Activated CD4-positive, alpha-beta T cell treated with anti-CD3 and anti-CD28 coated beads, Interleukin-2, amount 10 ng/mL, durations not matched to agents 24 days and 14 days (primary cell): ENCODE results near the gene DLL4. TPM values are rescaled to one million over a fixed set of nuclear protein-coding genes. Genes with fewer than 3 reads are reported as not detected.

Experiments
- DNase-seq: peaks from one replicate; pipeline ENCODE4 v3.0.0; 2022
- H3K27ac Mint-ChIP-seq: one replicate; pipeline ENCODE4 v1.8.0; 2022; ENCODE audit warnings: mild to moderate bottlenecking, mixed read lengths
- H3K27me3 Mint-ChIP-seq: one replicate; pipeline ENCODE4 v1.8.0; 2022; ENCODE audit warnings: mixed read lengths
- H3K36me3 Mint-ChIP-seq: one replicate; pipeline ENCODE4 v1.8.0; 2022; ENCODE audit warnings: low read depth, mild to moderate bottlenecking, mixed read lengths
- H3K4me1 Mint-ChIP-seq: one replicate; pipeline ENCODE4 v1.8.0; 2021; ENCODE audit warnings: mixed read lengths
- H3K4me3 Mint-ChIP-seq: one replicate; pipeline ENCODE4 v1.8.0; 2022; ENCODE audit warnings: mild to moderate bottlenecking, moderate library complexity, mixed read lengths
- H3K9me3 Mint-ChIP-seq: one replicate; pipeline ENCODE4 v1.8.0; 2021; ENCODE audit warnings: mixed read lengths
- intact Hi-C: fragments of 100-400 bp; cut with micrococcal nuclease; formaldehyde crosslinking; loops from one replicate; pipeline ENCODE4 v1.15.1; 2023
- total RNA-seq: library from RNA; stranded (reverse); gene quantifications from 2 replicates; pipeline ENCODE4 v1.2.3, GENCODE V29; 2022

The DLL4 gene
- total RNA-seq, 1 donor from 2014 or later: not detected

DNA sequence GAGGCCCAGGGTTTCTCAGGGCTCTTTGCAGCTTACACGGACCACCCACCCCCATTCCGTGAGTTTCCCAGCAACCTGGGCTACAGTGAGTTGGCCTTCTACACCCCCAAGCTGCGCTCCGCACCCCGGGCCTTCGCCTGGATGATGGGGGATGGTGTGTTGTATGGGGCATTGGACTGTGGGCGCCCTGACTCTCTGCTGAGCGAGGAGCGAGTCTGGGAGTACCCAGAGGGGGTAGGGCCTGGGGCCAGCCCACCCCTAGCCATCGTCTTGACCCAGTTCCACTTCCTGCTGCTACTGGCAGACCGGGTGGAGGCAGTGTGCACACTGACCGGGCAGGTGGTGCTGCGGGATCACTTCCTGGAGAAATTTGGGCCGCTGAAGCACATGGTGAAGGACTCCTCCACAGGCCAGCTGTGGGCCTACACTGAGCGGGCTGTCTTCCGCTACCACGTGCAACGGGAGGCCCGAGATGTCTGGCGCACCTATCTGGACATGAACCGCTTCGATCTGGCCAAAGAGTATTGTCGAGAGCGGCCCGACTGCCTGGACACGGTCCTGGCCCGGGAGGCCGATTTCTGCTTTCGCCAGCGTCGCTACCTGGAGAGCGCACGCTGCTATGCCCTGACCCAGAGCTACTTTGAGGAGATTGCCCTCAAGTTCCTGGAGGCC is 29.5 kb upstream of the DLL4 start:
- peaks cover 34% of the 10 kb centered on the region for H3K36me3 Mint-ChIP-seq

DNA sequence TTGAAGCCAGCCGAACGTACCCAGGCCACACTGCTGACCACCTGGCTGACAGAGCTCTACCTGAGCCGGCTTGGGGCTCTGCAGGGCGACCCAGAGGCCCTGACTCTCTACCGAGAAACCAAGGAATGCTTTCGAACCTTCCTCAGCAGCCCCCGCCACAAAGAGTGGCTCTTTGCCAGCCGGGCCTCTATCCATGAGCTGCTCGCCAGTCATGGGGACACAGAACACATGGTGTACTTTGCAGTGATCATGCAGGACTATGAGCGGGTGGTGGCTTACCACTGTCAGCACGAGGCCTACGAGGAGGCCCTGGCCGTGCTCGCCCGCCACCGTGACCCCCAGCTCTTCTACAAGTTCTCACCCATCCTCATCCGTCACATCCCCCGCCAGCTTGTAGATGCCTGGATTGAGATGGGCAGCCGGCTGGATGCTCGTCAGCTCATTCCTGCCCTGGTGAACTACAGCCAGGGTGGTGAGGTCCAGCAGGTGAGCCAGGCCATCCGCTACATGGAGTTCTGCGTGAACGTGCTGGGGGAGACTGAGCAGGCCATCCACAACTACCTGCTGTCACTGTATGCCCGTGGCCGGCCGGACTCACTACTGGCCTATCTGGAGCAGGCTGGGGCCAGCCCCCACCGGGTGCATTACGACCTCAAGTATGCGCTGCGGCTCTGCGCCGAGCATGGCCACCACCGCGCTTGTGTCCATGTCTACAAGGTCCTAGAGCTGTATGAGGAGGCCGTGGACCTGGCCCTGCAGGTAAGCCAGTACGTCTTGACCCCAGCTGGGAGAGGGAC is 28.7 kb upstream of the DLL4 start:
- H3K4me1 Mint-ChIP-seq: peaks cover 21% of the 10 kb centered on the region
- H3K4me3 Mint-ChIP-seq: no peak overlapping the region
- H3K27me3 Mint-ChIP-seq: no peaks in the 10 kb centered on the region
- DNase-seq: no peak
- peaks cover 34% of the 10 kb centered on the region for H3K36me3 Mint-ChIP-seq
- H3K27ac Mint-ChIP-seq: no peak overlapping the region
- intact Hi-C loops: loop anchor here (10.0 kb wide), 1 partner anchor 214 kb away; the partner anchor contains the start of gene INO80
- no peaks in the 10 kb centered on the region for H3K9me3 Mint-ChIP-seq

More for the DNA sequence above, 29.5 kb upstream of the DLL4 start:
- Mint-ChIP-seq H3K4me3 (no peak overlapping the region), H3K4me1 (peaks cover 27% of the 10 kb centered on the region), H3K27ac (no peak overlapping the region), H3K9me3 (no peaks in the 10 kb centered on the region), H3K27me3 (no peaks in the 10 kb centered on the region)
- intact Hi-C loops: loop anchor here (10.0 kb wide), 1 partner anchor 215 kb away; the partner anchor contains the start of gene INO80
- no peak for DNase-seq

DNA sequence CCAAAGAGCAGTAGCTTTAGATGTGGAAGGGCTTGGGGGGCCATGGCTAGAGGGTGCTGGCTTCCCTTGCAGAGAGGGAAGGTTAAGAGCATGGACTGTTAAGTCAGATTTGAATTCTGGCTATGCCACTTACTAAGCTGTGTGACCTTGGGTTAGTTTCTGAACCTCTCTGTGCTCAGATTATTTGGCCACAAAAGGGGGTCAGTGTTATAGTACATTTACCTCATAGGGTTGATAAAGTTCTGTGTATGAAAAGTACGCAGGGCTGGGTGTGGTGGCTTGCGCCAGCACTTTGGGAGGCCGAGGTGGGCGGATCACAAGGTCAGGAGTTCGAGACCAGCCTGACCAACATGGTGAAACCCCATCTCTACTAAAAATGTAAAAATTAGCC is 28.1 kb upstream of the DLL4 start:
- Mint-ChIP-seq H3K9me3 (no peaks in the 10 kb centered on the region), H3K4me1 (peaks cover 16% of the 10 kb centered on the region), H3K27ac (no peak overlapping the region), H3K27me3 (no peaks in the 10 kb centered on the region), H3K4me3 (no peak overlapping the region), H3K36me3 (peaks cover 32% of the 10 kb centered on the region)
- intact Hi-C loops: loop anchor here (10.0 kb wide), 1 partner anchor 214 kb away; the partner anchor contains the start of gene INO80
- no peak for DNase-seq

DNA sequence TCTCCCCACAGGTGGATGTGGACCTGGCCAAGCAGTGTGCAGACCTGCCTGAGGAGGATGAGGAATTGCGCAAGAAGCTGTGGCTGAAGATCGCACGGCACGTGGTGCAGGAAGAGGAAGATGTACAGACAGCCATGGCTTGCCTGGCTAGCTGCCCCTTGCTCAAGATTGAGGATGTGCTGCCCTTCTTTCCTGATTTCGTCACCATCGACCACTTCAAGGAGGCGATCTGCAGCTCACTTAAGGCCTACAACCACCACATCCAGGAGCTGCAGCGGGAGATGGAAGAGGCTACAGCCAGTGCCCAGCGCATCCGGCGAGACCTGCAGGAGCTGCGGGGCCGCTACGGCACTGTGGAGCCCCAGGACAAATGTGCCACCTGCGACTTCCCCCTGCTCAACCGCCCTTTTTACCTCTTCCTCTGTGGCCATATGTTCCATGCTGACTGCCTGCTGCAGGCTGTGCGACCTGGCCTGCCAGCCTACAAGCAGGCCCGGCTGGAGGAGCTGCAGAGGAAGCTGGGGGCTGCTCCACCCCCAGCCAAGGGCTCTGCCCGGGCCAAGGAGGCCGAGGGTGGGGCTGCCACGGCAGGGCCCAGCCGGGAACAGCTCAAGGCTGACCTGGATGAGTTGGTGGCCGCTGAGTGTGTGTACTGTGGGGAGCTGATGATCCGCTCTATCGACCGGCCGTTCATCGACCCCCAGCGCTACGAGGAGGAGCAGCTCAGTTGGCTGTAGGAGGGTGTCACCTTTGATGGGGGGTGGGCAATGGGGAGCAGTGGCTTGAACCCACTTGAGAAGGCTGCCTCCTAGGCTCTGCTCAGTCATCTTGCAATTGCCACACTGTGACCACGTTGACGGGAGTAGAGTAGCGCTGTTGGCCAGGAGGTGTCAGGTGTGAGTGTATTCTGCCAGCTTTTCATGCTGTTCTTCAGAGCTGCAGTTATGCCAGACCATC is 26.3 kb upstream of the DLL4 start:
- Mint-ChIP-seq H3K4me1 (peaks cover 21% of the 10 kb centered on the region), H3K27ac (peak overlapping the region; percentile 36), H3K36me3 (peaks cover 26% of the 10 kb centered on the region), H3K9me3 (no peaks in the 10 kb centered on the region), H3K27me3 (no peaks in the 10 kb centered on the region), H3K4me3 (no peak overlapping the region)
- no peak for DNase-seq
- intact Hi-C loops: loop anchor here (10.0 kb wide), 1 partner anchor 212 kb away; the partner anchor contains the start of gene INO80

DNA sequence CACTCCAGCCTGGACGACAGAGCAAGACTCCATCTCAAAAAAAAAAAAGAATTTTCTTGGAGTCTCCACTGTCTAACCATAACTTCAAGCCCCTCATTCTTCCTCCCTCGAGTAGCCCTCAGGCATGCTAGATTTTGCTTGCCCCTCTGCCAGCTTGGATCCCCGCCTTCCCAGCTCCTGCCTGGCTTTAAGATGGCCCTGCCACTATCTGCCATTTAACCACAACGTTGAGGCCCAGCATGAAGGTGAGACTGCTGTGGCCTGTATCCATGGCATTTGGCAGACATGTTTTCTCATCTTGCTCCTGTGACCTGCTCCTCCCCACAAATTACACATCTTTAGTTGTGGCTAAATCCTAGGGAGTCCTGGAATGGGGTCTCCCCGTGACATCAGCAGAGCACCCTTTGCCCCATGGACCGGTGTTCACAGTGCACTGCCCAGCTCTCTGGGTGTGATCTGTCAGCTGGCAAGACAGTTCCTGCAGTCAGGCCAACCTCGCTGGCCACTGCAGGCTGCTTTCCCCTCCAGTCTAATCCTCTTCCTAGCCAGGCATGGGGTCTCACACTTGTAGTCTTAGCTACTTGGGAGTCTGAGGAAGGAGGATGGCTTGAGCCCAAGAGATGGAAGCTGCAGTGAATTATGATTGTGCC is 24.5 kb upstream of the DLL4 start:
- no peak for DNase-seq
- Mint-ChIP-seq H3K36me3 (peaks cover 23% of the 10 kb centered on the region), H3K4me3 (no peak overlapping the region), H3K27ac (no peak overlapping the region), H3K9me3 (no peaks in the 10 kb centered on the region), H3K4me1 (peaks cover 21% of the 10 kb centered on the region), H3K27me3 (no peaks in the 10 kb centered on the region)
- intact Hi-C loops: loop anchor here (1.0 to 10.0 kb wide), 4 partner anchors 24 to 280 kb away; partner anchors contain the start of gene INO80

DNA sequence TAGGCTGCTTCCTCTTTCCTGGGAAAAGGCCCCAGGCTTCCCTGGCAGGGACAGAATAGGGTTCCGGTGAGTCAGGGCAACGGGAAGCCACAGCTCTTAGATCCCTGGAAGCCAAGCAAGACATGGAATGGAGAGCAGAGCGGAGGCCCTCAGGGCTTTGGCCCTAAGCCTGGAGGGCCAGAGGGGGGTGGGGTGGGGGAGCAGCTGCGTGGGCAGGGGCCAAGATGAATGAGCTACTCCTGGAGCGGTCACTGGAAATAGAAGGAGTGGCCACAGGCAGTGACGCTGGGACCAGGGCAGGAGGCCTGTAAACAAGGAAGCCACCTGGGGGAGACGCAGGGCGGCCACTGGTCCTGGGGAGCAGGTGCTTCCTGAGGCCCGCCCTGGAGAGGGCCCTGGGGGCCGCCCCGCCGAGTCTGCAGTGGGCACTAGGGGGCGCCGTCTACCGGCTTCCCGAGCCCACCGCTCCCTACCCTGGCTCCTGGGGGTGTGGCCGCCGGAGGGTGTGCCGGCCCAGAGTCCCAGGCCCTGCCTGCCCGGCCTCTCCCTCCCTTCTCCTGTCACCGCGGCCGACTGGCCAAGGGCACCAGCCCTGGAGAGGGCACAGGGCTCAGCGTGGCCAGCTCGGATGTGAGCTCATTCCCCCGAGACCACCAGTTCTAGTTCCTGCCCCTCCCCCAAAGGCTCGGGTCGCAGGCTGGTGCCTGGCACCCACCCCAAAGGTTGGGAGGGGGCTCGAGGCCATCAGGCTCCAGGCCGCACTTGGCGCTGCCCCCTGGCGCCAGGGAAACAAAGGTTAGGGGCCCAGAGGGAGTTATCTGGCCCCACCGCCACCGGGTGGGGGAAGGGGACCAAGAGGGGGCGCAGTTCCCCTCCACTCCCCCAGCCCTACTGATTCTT is 22.8 kb upstream of the DLL4 start:
- H3K4me3 Mint-ChIP-seq: peak overlapping the region; percentile 68
- intact Hi-C loops: loop anchor here (1.0 to 10.0 kb wide), 2 partner anchors 36 to 208 kb away; partner anchors contain the start of gene INO80
- peak overlapping the region; percentile 59 for H3K27ac Mint-ChIP-seq

DNA sequence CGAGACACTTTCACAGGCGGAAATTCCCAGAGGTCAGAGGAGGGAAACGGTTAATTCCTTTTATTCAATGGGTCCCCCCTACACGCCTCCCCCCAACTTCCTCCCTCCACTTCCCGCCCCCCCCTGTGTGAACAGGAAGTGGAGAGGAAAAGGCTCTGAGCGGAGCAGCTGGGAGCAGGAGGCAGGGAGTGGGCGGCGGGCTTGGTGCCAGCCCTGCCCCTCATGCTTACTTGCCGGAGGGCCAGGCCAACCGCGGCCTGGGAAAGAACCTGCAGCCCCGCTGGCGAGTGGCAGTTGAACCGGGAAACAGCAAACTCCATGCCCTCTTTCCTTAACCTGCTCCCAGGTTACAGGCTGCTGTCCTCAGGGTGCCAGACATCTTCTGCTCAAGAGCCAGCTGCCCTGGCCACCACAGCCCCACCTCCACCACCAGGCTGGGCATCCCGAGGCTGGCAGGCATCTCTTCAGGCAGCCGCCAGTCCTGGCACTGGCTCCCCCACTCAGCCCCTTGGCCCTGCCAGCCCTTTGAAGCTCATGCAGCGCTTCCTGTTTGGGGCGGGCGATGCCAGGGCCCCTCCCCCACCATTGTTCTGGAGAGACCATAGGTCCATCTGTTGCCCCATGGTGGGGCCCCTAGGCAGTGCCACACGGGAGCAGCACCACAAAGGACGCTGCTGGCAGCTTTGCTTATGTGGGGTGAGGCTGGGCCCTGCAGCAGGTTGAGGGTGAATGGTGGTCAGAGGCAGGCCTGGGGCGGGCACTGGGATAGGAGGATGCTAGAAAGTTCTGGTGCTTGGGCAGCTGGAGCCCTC is 21.9 kb upstream of the DLL4 start:
- DNase-seq: peak; percentile 78
- H3K4me3 Mint-ChIP-seq: peak overlapping the region; percentile 68
- intact Hi-C loops: loop anchor here (1.0 to 10.0 kb wide), 2 partner anchors 35 to 208 kb away; partner anchors contain the start of gene INO80
- no peaks in the 10 kb centered on the region for H3K9me3 Mint-ChIP-seq
- H3K4me1 Mint-ChIP-seq: peaks cover 24% of the 10 kb centered on the region
- H3K36me3 Mint-ChIP-seq: peaks cover 15% of the 10 kb centered on the region
- peak overlapping the region; percentile 74 for H3K27ac Mint-ChIP-seq
- no peaks in the 10 kb centered on the region for H3K27me3 Mint-ChIP-seq

More for the DNA sequence above, 22.8 kb upstream of the DLL4 start:
- DNase-seq: peak; percentile 90
- Mint-ChIP-seq H3K4me1 (peaks cover 24% of the 10 kb centered on the region), H3K36me3 (peaks cover 15% of the 10 kb centered on the region), H3K27me3 (no peaks in the 10 kb centered on the region), H3K9me3 (no peaks in the 10 kb centered on the region)

DNA sequence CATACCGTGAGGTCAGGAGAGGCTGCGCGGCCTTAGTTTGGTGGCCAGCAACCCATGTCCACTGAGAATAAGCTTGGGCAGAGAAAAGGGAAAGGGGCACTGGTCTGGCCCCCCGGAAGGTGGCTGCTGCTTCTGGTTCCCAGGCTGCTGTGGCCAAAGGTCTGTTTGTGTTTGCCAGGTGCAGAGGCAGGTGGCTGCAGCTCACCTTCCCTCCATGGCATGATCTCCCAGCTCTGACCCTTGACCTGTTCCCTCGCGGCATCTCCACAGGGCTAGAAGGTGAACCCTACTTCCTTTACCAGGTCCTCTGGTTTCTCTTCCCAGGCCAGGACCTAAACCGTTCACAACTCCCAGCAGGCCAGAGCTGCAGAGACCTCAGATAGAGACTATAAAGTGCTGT is 21.0 kb upstream of the DLL4 start:
- no peak for DNase-seq
- intact Hi-C loops: loop anchor here (10.0 kb wide), 1 partner anchor 207 kb away; the partner anchor contains the start of gene INO80
- peak overlapping the region; percentile 15 for H3K4me3 Mint-ChIP-seq
- H3K27ac Mint-ChIP-seq: no peak overlapping the region
- peaks cover 18% of the 10 kb centered on the region for H3K4me1 Mint-ChIP-seq
- H3K9me3 Mint-ChIP-seq: no peaks in the 10 kb centered on the region
- peaks cover 9% of the 10 kb centered on the region for H3K36me3 Mint-ChIP-seq
- H3K27me3 Mint-ChIP-seq: no peaks in the 10 kb centered on the region

DNA sequence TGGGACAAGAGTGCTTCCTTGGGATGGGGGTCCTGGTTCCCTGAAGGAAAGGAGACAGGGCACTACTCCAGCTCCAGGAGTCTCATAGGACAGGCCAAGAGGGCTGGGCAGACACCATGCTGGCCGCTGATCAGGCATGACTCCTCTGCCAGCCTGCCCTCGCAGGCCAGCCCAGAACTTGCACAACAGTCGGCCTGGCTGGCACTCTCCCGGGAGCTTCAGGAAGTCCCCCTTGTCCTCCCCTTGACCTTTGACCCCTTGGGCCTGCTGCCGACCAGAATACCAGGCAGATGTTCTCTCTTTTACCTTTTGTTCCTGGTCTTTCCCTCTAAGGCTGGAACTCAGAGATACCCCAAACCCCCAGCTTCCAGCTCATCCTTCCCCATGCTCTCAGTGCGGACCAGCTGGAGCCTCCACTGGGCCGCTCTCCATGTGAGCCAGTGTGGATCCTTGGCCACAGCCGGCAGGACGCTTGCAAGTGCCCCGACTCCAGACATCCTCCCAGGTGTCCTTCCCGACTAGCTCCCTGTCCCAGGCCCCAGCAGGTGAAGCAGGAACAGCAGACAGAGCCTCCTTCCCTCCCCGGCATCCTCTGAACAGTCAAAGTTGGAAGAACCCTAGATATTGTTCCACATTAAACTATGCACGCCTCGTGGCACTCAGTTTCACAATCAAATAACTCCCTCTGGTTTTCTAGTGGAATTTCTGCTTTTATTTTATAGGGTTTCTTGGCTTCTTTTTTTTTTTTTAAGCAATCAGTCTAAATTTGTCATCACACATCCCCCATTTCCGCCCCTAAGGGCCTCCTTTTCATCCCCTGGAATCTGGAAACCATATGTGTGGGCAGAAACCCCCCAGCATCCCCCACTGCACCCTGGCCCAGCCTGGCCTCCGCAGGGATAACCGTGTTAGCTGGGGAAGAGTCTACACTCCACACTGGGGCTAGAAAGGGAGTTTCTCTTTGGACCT is 19.2 kb upstream of the DLL4 start:
- H3K27ac Mint-ChIP-seq: no peak overlapping the region
- no peak overlapping the region for H3K4me3 Mint-ChIP-seq
- intact Hi-C loops: loop anchor here (10.0 kb wide), 1 partner anchor 205 kb away; the partner anchor contains the start of gene INO80
- H3K36me3 Mint-ChIP-seq: no peaks in the 10 kb centered on the region
- H3K27me3 Mint-ChIP-seq: no peaks in the 10 kb centered on the region
- no peaks in the 10 kb centered on the region for H3K9me3 Mint-ChIP-seq
- H3K4me1 Mint-ChIP-seq: peaks cover 9% of the 10 kb centered on the region
- no peak for DNase-seq

DNA sequence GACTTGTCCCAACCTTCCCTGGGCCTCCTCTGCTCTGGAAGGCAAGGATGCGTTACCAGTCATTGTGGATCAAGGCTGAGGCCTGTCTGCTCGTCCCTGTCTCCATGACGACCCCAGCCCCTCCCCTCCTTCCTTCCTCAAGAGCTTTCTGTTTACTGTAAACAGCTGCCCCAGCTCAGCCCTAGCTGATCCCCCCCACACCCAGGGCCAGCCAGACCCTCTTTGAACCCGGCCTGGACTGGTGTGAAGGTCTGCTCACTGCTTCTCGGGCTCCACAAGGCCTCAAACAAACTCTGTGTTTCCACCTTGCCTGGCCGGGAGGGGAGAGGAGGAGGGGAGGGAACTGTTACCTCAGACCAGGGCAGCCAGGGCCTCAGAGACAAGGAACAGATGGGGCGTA is 18.0 kb upstream of the DLL4 start:
- H3K27me3 Mint-ChIP-seq: no peaks in the 10 kb centered on the region
- peaks cover 9% of the 10 kb centered on the region for H3K4me1 Mint-ChIP-seq
- DNase-seq: no peak
- H3K36me3 Mint-ChIP-seq: no peaks in the 10 kb centered on the region
- H3K9me3 Mint-ChIP-seq: no peaks in the 10 kb centered on the region
- no peak overlapping the region for H3K4me3 Mint-ChIP-seq
- H3K27ac Mint-ChIP-seq: no peak overlapping the region
- intact Hi-C loops: no loop called here

DNA sequence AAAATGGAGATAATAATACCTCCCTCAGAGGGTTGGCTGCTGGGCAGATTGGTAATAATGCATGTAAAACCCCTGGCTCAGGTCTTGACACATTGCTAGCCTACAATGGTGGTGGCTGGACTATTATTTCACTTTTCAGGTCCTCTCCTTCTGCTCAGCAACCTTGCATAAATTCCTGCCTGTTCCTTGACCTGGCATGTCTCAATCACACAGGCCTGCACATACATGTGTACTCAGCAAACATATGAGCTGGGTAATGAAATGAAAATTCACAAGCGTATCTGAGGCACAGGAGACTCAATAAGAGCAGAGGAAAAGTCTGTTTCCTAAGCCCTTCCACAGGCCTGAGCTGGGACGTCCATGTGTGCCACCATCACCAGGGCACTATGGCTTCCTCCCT is 17.4 kb upstream of the DLL4 start:
- Mint-ChIP-seq H3K27ac (no peak overlapping the region), H3K4me3 (no peak overlapping the region), H3K9me3 (no peaks in the 10 kb centered on the region), H3K4me1 (peaks cover 9% of the 10 kb centered on the region), H3K27me3 (no peaks in the 10 kb centered on the region), H3K36me3 (no peaks in the 10 kb centered on the region)
- intact Hi-C loops: no loop called here
- no peak for DNase-seq
